Measurements from ENCODE around the gene IQCN.

DNA sequence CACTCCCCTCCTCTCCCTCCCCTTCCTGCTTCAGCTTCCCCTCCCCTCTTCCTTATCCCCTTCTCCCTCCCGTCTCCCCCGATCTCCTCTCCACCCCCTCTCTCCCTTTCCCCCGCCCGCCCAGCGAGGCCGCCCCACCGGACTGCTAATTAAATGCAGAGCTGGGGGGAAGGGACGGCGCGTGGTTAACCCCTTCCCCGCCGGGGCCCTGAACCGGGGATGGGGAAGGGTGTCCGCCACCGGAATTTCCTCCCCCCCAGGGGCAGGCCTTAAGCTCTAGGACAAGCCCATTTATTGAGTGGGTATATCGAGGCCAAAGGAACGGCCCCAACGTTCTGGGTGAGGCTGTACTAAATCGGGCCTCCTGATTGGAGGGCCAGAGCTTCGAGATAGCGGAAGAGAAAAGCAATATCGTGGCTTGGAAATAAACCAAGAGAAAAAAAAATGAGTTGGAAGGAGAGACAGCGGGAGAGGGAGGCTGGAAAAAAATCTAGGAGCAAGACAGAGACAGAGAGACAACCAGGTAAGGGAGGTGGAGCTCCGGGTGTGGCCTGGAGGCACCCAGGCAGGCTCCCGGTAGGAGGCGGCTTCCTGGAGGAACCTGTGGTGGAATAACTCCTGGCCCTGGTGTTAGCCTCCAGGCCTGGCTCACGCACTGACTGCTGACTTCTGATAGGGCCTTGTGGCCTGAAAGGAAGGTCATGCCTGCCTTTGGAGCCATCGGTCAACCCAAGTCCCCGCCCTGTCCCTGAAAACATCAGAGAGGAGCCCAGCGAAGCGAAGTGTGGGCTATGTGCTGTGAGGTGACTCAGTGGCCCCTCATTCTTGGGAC lies 18.8 kb upstream of the IQCN start:
- TF ChIP-seq TAF1 (IDR thresholded peaks at IDR 0.05; ENCODE audit: borderline replicate concordance, low read depth, low read length) (no peak; the same call in 1 of the 2 replicates), POLR2AphosphoS5 (IDR thresholded peaks at IDR 0.05; ENCODE audit: low read depth, low read length) (no peak), POLR2A (IDR thresholded peaks at IDR 0.05; ENCODE audit: low read depth, low read length) (no peak)

Data from GM12892 (cell line).